OCI-M1 (cell line): ENCODE measurements around the gene SLC10A7.
A peak's percentile ranks its signal among the peaks of the same experiment; 100 is the strongest.
"Not testable (repeated sequence)": the region's sequence is repeated elsewhere in the genome, so short reads cannot be mapped to it uniquely, and the experiment has no call there.

Experiments
- DNase-seq: peaks from one replicate; lab custom pipeline; 2025; lab: John Stamatoyannopoulos, UW

Gene SLC10A7

DNA sequence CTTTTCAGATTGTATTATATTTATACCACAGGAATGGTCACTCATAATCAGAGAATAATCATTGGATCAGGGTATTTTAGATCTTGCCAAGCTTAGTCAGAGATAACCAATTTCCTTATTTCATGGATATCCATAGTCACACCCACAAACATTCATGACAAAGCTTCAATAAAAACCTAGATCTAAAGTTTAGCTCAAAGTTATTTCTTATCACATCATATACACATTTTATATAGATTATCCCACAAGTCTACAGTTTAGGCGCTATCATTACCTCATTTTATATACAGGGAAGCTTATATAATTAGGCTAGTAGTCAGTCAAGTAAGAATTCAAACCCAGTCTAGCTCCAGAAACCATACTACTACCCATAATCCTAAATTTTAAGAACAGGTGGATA, 82.3 kb downstream of the SLC10A7 start:
- DNase-seq, result peak; percentile 62

- DNase-seq, result peak; percentile 44
These were observed 84.0 kb downstream of the SLC10A7 start for GRCh38 chr4:146437778-146438177.

DNA sequence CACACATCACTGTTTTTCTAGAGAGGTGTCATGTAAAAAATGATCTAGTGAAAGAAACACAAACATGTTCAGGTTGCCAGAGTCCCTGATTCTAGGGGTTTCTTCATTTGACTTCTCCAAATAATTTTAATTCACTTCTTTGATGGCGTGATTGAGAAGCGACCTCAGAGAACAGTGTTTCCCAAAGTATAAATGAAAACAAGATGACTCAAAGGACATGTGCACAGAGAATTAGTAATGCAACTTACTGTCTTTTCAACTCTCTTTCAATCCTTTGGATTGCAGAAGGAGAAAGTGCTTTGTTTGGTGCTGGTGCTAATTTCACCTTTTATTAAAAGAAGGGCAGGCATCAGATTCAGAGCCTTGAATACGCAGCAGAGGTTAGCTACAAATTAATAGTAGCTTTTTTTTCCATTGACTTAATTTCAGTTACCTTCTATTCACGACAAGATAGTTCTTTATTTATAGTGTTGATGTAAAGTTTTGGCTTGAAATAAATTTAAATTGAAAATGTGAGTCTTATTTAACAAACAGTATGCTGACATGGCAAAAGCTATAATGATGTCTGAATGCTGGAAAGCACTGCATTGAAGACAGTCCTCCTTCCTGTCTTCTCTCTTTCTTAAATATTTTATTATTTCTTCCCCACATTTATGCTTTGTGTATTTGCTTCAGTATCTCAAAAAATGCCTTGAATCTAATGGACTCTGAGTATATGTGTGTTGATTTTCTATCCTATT, 85.1 kb downstream of the SLC10A7 start:
- no peak for DNase-seq

- DNase-seq, result no peak
These were observed 85.8 kb downstream of the SLC10A7 start for GRCh38 chr4:146435962-146436361.

DNA sequence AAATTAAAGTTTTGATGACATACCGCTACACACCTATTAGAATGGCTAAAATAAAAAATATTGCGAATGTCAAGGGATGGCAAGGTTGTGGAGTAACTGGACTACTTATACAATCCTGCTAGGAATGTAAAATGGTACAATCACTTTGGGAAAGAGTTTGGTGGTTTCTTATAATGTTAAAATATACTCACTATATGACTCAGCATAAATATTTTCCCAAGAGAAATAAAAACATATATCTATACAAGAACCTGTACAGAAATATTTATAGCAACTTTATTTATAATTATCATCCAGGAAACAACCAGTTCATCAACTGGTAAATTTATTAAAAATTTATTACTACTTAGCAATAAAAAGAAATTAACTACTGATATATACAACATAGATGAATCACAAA, 89.7 kb downstream of the SLC10A7 start:
- no peak for DNase-seq

- DNase-seq, result peak; percentile 85
These were observed 93.4 kb downstream of the SLC10A7 start for GRCh38 chr4:146428298-146428697.

DNA sequence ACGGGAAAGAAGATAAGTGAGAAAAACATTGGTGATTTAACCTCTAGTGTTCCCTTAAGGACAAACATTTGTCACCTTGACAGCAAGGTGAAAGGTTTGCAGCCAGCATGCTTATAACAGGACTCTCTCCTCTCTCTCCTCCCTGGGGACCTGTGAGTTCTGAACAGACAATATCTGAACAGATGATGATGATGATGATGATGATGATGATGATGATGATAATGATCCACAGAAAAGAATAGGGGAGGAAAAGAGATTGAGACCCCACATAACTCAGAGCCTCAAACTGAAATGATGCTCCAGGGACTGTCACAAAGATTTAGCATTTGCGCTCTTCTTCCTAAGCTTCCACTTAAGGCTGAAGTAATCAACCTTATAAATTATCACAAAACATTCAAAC, 103.9 kb downstream of the SLC10A7 start:
- DNase-seq, result no peak

DNA sequence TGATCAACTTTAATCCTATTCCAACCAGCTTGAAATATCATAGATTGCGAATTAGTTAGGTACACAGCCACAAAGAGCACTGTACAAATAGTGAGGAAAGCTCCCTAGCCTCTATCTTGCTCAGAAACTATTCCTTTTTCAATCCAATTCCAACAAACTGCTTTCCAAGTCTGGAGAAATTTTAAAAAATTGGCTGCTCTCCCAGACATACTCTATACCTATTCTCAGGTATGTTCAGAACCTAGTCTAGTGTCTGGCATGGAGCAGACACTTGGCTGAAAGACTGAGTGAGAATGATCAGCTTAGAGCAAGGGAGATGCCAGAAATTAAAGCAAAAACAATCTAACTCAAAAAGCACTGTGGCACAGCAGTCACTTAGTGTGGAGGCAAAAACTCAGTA, 105.9 kb downstream of the SLC10A7 start:
- DNase-seq, result no peak

- DNase-seq, result peak; percentile 84
These were observed 114.1 kb downstream of the SLC10A7 start for GRCh38 chr4:146407669-146408084.

DNA sequence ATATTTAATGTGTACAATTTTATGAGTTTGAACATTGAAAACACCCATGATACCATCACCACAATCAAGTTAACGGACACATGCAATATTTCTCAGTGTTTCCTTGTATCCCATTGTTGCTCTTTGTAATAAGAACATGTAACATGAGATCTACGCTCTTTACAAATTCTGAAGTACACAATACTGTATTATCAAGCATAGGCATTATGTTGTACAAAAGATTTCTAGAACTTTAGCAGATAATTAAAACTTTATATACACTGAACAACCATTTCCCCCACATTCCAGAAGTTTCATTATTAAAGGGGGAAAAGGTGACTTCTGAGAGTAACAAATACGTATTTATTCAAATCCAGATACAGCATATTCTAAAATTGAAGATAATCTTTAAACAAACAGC, 114.5 kb downstream of the SLC10A7 start:
- DNase-seq, result no peak

DNA sequence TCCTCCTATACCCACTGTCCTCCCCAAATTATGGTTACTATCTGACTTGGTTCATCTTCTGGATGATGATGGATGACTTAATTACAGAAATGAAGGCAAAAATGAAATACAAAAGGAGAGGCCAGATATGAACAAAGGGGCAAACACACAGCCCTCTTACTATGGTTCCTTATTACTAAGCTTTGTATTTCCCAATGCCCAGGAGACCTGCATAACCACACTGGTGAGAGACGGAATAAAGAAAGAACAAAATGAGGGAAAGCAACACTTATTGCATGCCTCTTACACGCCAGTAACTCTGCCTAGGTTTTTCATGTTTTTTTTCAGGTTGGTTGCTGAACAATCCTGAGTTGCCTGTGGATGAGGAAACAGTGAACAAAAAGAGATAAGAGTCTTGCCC, 120.5 kb downstream of the SLC10A7 start:
- peak; percentile 40 for DNase-seq

DNA sequence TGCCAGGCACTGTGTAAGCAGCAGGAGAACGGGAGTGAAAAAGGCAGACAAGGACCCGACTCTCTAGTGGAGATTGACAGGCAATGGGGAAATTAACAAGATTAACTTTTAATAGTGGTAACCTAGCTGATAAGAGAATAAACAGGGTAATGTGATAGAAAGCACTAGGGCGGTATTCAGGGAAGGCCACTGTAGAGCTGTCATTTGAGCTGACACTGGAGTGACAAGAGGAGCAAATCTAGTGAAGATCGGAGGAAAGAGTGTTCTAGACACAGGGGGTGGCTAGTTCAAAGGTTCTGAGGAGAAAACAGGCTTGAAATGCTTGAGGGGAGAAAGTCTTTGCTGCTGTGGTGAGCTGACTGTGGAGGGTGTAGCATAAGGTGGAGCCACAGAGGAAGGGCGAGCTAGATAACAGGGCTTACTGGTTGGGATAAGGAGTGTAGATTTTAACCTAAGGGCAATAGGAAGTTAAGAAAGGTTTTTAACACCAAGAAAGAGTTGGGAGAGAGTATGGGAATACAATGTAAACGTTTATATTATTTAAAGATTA, 122.8 kb downstream of the SLC10A7 start:
- peak; percentile 79 for DNase-seq

DNA sequence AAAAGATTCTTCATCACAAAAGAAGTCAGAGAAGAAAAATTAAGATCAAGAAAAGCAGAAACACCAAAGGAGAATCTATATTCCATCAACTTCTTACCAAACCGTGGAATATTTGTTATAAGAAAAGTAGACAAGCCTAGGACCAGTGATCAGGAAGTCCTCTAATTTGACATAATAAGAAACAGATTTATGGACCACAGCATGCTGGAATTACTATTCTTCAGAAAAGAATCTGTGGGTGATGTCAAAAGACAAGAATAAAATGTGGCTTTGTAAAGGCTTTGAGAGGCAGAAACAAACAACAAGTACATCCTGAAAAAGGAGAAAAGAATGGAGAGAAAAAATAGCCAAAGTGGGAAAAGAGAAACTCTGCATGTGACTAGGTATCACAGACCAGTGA, 123.3 kb downstream of the SLC10A7 start:
- DNase-seq, result no peak

DNA sequence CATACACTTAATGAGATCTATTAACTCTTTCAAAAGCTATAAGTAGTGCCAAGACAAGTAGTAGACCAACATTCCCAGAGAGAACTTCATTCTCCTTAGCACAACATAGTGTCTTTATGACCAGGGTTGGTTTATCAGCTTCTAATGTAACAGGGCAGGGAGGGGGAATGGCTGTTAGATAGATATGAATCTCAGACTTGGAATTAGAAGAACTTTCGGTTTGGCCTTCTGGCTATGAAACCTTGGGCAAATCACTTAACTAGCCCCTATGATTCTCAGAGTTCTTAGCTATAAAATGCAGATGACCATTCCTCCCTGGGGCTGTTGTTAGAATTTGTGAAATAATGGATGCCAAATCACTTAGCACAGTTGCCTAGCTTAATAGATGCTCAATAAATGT, 132.2 kb downstream of the SLC10A7 start:
- peak; percentile 82 for DNase-seq

DNA sequence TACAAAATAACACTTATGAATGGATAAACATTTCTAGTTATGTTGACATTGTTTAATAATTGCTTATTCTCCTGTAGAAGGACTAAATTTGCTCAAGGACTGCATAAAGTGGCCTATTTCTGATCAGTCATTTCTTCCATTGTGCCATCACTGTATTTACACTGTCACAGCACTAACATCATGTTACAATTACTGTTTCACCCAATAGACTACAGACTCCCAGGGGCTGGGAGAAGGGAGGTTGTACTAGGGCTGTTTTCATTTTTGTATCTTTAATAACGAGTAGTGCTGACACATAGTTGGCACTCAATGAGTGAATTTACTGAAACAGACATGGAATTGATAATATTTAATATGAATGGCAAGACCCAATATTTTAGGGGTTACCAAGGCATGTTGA, 139.5 kb downstream of the SLC10A7 start:
- no peak for DNase-seq

DNA sequence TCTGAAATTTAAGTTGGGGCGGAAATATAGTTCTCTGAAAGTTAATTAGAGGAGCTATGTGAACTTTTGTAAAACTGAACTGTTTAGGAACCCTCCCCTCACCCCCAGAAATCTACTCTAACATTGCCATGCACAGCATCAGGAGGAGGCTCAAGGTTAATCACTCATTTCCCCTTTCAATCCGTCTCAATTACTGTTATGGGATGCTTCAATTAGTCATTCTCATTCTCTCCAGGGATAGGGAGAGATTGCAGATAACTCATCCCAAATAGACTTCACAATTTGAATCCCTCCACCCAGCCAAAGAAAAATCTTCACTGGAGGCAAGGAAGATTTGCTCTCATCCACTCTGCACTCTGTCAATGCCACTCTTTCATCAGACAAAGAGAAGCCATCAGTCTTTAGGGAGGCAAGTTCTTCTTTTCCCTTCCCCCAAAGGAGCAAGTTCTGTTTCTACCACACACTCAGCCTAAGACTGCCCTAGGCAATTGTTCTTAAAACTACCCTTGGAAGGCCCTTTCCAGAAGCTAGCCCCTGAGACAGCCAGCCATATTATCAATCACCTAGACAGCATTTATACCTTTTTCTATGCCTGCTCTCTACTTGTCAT, 140.4 kb downstream of the SLC10A7 start:
- peak; percentile 37 for DNase-seq

- DNase-seq, result no peak
These were observed 142.0 kb downstream of the SLC10A7 start for GRCh38 chr4:146379744-146380143.

- no peak for DNase-seq
These were observed 149.9 kb downstream of the SLC10A7 start for GRCh38 chr4:146371812-146372211.

DNA sequence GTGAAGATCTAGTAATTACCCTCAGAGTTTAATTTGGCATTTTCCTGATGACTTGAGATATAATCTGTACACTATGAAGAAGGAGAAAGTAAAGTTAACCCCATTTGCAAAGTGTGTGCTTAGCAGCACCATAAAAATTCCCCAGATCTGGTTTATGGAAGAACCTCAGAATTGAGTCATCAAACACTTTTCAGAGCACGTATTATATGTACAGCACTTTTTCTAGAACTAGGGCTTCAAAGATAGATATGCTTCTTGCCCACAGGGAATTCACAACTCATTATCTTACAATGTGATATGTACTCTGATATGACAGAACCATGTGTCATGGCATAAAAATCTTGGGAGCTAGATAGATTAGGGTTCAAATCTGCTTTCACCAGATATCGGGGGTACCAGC, 150.9 kb downstream of the SLC10A7 start:
- DNase-seq, result no peak

GRCh38 chr4:146369446-146369845, 152.3 kb downstream of the SLC10A7 start:
- no peak for DNase-seq

- DNase-seq, result no peak
These were observed 153.5 kb downstream of the SLC10A7 start for GRCh38 chr4:146368209-146368608.

GRCh38 chr4:146367347-146367746, 154.4 kb downstream of the SLC10A7 start:
- no peak for DNase-seq

GRCh38 chr4:146359771-146360170, 162.0 kb downstream of the SLC10A7 start:
- no peak for DNase-seq

GRCh38 chr4:146350114-146350513, 171.6 kb downstream of the SLC10A7 start:
- DNase-seq, result not testable (repeated sequence)
